Neural cell (in vitro differentiated cells): Measurements from ENCODE around the gene UGT1A4. TPM values are rescaled to one million over a fixed set of nuclear protein-coding genes. Genes with fewer than 3 reads are reported as not detected.

Experiments used
- H2AFZ ChIP-seq: fragments of 200-600, 300-800 bp; sonication (generic), shearing (Covaris generic); 2 replicates; pipeline ENCODE4 v1.6.0; 2014; ENCODE audit warnings: low read depth, mild to moderate bottlenecking, antibody characterized with exemption, low read length, moderate library complexity
- H3F3A ChIP-seq: fragments of 200-600 bp; shearing (Covaris generic); 2 replicates; pipeline ENCODE4 v1.6.1; 2016; ENCODE audit warnings: mild to moderate bottlenecking, moderate library complexity, mixed read lengths, antibody characterized with exemption, low read length; ENCODE audit not compliant: insufficient read depth, poor library complexity, severe bottlenecking
- H3K27ac ChIP-seq: fragments of 200-600, 300-800 bp; sonication (generic), shearing (Covaris generic); 2 replicates; pipeline ENCODE4 v1.5.1; 2014; ENCODE audit warnings: mild to moderate bottlenecking, low read length, moderate library complexity
- H3K27me3 ChIP-seq: fragments of 300-800, 200-600 bp; sonication (generic), shearing (Covaris generic); 2 replicates; pipeline ENCODE4 v1.6.0; 2014; ENCODE audit warnings: mild to moderate bottlenecking, low read depth, low read length, moderate library complexity; ENCODE audit not compliant: insufficient read depth
- H3K36me3 ChIP-seq: fragments of 300-800, 200-600 bp; sonication (generic), shearing (Covaris generic); 2 replicates; pipeline ENCODE4 v1.5.1; 2014; ENCODE audit warnings: mild to moderate bottlenecking, antibody characterized with exemption, low read length, moderate library complexity; ENCODE audit not compliant: insufficient read depth
- H3K4me2 ChIP-seq: fragments of 300-800, 200-600 bp; sonication (generic), shearing (Covaris generic); 2 replicates; pipeline ENCODE4 v1.6.0; 2014; ENCODE audit warnings: mild to moderate bottlenecking, low read length
- H3K4me3 ChIP-seq: fragments of 300-800, 200-600 bp; sonication (generic), shearing (Covaris generic); 2 replicates; pipeline ENCODE4 v1.5.1; 2014; ENCODE audit warnings: mild to moderate bottlenecking, low read length, moderate library complexity
- H3K79me2 ChIP-seq: fragments of 200-600 bp; shearing (Covaris generic); replicated peaks from 2 replicates; pipeline ENCODE4 v1.6.0; 2014; ENCODE audit warnings: mild to moderate bottlenecking, low read length, moderate library complexity; ENCODE audit not compliant: insufficient read depth
- H3K9ac ChIP-seq: fragments of 300-800, 200-600 bp; sonication (generic), shearing (Covaris generic); 2 replicates; pipeline ENCODE4 v1.6.1; 2016; ENCODE audit warnings: mild to moderate bottlenecking, low read length, mixed read lengths
- H3K9me2 ChIP-seq: fragments of 200-600 bp; shearing (Covaris generic); 2 replicates; pipeline ENCODE4 v1.6.1; 2016; ENCODE audit warnings: mild to moderate bottlenecking, low read length, mixed read lengths; ENCODE audit not compliant: insufficient read depth
- H3K9me3 ChIP-seq: fragments of 200-600, 300-800 bp; sonication (generic), shearing (Covaris generic); 2 replicates; pipeline ENCODE4 v1.6.1; 2016; ENCODE audit warnings: mild to moderate bottlenecking, mixed run types, low read length, moderate library complexity, mixed read lengths
- H4K20me1 ChIP-seq: fragments of 200-600 bp; shearing (Covaris generic); 2 replicates; pipeline ENCODE4 v1.6.1; 2016; ENCODE audit warnings: mild to moderate bottlenecking, mixed run types; ENCODE audit not compliant: insufficient read depth
- EP300 ChIP-seq: fragments of 450-650 bp; conservative IDR thresholded peaks from 2 replicates; pipeline ENCODE4 v1.6.1; 2014; ENCODE audit warnings: antibody characterized with exemption, mild to moderate bottlenecking, moderate library complexity; ENCODE audit not compliant: poor library complexity, severe bottlenecking
- EZH2 ChIP-seq: fragments of 200-600, 300-800 bp; shearing (Covaris generic), sonication (generic); IDR thresholded peaks from 2 replicates; pipeline ENCODE4 v1.6.1; 2014; ENCODE audit warnings: antibody characterized with exemption, low read length, borderline replicate concordance, mild to moderate bottlenecking; ENCODE audit not compliant: insufficient read depth, poor library complexity, severe bottlenecking
- MXI1 ChIP-seq: fragments of 450-650 bp; conservative IDR thresholded peaks from 2 replicates; pipeline ENCODE4 v1.6.1; 2014; ENCODE audit warnings: antibody characterized with exemption, mild to moderate bottlenecking; ENCODE audit not compliant: poor library complexity, severe bottlenecking
- POLR2AphosphoS5 ChIP-seq: IDR thresholded peaks from 2 replicates; pipeline ENCODE4 v1.6.1; 2012
- RAD21 ChIP-seq: fragments of 450-650 bp; conservative IDR thresholded peaks from 2 replicates; pipeline ENCODE4 v1.6.1; 2014; ENCODE audit warnings: antibody characterized with exemption, mild to moderate bottlenecking, moderate library complexity
- SMC3 ChIP-seq: fragments of 450-650 bp; conservative IDR thresholded peaks from 2 replicates; pipeline ENCODE4 v1.6.1; 2014; ENCODE audit warnings: antibody characterized with exemption, mild to moderate bottlenecking, moderate library complexity; ENCODE audit not compliant: poor library complexity
- TAF1 ChIP-seq: IDR thresholded peaks from 2 replicates; pipeline ENCODE4 v1.6.1; 2012; ENCODE audit warnings: low read depth
- polyA plus RNA-seq: library from polyadenylated mRNA; depleted of rRNA; stranded (reverse); fragments of >200 nt; gene quantifications from 2 replicates; pipeline ENCODE4 v1.2.3, GENCODE V29; 2014
- TF ChIP-seq, protein P1 (sequence below): fragments of 450-650 bp; IDR thresholded peaks from 2 replicates; pipeline ENCODE4 v1.5.1; 2014; ENCODE audit warnings: antibody characterized with exemption, mild to moderate bottlenecking, moderate library complexity; ENCODE audit not compliant: poor library complexity, severe bottlenecking
- TF ChIP-seq, protein P2 (sequence below): IDR thresholded peaks from 2 replicates; pipeline ENCODE4 v1.6.1; 2012; ENCODE audit warnings: borderline replicate concordance

Gene UGT1A4
- polyA plus RNA-seq, 1 donor from 2014 or later: not detected

DNA sequence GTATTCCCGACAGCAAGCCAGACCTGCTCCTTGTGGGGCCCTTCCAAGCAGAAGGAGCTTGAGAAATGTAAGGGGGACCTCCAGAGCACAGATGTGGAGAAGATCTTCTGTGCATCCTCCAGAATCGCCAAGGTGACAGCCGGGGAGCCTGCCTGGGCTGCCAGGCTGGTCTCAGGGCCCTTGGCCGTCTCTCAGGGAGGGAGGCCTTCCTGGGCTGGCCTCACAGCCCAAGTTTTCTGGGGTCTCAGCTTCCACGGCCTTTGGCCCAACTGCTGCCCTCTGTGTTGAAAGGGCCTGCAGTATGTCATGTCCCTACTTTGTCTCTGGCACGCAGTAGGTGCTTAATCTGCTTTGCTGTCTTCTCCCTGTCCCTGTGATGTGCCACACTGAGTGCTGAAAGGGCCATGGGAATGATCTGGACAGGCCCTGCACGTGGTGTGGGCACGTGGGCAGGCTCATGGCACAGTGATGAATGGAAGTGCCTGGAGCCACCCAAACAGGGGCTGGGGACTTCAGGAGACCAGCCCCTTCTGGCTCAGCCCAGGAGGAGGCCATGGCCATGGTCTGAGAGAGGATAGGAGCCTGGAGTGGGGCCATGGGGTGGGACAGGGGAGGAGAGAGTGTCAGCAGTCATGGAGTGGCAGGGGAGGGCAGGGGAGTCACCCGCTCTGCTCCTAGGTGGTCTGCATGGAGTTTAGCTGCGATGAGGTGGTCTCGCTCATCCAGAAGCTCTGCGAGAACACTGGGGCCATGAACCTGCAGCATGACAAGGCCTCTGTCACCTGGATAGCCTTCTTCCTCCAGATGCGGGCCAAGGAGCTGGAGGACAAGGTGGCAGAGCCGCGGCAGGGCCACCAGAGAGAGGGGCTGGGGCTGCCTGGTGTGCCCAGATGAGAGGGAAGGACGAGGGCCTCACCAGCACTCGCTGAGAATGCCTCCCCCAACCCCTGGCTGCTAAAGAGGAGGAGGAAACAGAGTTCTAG is 100.4 kb downstream of the UGT1A4 start:
- TF ChIP-seq TAF1 (no peak), EP300 (no peak), SMC3 (no peak), EZH2 (no peak), POLR2AphosphoS5 (no peak), MXI1 (no peak), RAD21 (no peak)
- TF ChIP-seq, protein P1, sequence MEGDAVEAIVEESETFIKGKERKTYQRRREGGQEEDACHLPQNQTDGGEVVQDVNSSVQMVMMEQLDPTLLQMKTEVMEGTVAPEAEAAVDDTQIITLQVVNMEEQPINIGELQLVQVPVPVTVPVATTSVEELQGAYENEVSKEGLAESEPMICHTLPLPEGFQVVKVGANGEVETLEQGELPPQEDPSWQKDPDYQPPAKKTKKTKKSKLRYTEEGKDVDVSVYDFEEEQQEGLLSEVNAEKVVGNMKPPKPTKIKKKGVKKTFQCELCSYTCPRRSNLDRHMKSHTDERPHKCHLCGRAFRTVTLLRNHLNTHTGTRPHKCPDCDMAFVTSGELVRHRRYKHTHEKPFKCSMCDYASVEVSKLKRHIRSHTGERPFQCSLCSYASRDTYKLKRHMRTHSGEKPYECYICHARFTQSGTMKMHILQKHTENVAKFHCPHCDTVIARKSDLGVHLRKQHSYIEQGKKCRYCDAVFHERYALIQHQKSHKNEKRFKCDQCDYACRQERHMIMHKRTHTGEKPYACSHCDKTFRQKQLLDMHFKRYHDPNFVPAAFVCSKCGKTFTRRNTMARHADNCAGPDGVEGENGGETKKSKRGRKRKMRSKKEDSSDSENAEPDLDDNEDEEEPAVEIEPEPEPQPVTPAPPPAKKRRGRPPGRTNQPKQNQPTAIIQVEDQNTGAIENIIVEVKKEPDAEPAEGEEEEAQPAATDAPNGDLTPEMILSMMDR: no peak
- TF ChIP-seq, protein P2, sequence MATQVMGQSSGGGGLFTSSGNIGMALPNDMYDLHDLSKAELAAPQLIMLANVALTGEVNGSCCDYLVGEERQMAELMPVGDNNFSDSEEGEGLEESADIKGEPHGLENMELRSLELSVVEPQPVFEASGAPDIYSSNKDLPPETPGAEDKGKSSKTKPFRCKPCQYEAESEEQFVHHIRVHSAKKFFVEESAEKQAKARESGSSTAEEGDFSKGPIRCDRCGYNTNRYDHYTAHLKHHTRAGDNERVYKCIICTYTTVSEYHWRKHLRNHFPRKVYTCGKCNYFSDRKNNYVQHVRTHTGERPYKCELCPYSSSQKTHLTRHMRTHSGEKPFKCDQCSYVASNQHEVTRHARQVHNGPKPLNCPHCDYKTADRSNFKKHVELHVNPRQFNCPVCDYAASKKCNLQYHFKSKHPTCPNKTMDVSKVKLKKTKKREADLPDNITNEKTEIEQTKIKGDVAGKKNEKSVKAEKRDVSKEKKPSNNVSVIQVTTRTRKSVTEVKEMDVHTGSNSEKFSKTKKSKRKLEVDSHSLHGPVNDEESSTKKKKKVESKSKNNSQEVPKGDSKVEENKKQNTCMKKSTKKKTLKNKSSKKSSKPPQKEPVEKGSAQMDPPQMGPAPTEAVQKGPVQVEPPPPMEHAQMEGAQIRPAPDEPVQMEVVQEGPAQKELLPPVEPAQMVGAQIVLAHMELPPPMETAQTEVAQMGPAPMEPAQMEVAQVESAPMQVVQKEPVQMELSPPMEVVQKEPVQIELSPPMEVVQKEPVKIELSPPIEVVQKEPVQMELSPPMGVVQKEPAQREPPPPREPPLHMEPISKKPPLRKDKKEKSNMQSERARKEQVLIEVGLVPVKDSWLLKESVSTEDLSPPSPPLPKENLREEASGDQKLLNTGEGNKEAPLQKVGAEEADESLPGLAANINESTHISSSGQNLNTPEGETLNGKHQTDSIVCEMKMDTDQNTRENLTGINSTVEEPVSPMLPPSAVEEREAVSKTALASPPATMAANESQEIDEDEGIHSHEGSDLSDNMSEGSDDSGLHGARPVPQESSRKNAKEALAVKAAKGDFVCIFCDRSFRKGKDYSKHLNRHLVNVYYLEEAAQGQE: no peak

DNA sequence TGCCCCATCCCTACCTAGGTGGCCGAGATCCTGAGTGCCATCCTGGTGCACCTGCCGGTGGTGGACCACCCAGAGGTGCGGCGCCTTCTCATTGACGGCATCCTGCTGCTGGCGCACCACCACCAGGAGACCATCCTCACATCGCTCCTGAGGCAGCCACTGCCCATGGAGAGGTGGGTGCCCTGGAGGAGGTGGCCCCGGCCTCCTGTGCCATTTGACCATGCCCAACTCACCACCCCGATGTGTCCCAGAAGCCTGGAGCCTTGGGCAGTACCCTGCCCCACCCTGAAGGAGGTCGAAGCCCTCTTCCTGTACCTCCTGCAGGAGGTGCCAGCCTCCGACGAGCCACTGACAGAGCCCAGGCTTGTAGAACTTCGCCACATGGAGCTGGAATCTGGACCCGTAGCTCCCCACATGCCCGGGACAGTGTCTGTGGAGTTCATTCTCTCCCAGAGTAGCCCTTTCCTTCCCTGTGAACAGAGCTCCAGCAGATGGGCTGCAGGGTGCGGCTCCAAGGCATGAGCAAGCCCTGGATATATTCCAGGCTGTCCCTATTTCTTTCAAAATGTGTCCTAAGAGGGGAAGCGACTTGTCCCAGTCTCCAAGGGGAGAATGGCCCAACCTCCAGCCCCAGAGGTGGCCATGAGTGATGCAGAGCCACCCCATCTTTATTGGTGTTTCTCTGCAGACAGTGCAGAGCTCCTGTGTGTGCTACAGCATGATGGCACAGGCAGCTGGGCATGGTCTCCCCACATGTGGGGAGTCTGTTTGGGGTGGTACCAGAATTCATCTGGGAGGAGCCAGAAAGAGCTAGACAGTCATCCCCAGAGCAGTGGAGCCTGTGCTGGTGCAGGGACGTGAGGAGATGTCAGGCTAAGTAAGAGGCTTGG is 101.6 kb downstream of the UGT1A4 start:
- Histone ChIP-seq H3K36me3 (no peaks in the 10 kb centered on the region), H3K4me3 (no peak overlapping the region), H3K27me3 (no peaks in the 10 kb centered on the region), H3K9me2 (no peaks in the 10 kb centered on the region), H3K79me2 (no peaks in the 10 kb centered on the region), H3K27ac (no peak overlapping the region), H2AFZ (no peak overlapping the region), H3K9ac (no peak overlapping the region), H3F3A (no peaks in the 10 kb centered on the region), H3K4me2 (no peak overlapping the region), H3K9me3 (no peaks in the 10 kb centered on the region), H4K20me1 (no peaks in the 10 kb centered on the region)
- TF ChIP-seq EZH2: no peak
- TF ChIP-seq TAF1: no peak
- no peak for TF ChIP-seq SMC3

More for the DNA sequence above, 100.4 kb downstream of the UGT1A4 start:
- Histone ChIP-seq H3K4me2 (no peak overlapping the region), H3K9me3 (no peaks in the 10 kb centered on the region), H3K79me2 (no peaks in the 10 kb centered on the region), H3F3A (no peaks in the 10 kb centered on the region), H3K4me3 (no peak overlapping the region), H3K27me3 (no peaks in the 10 kb centered on the region), H3K9ac (no peak overlapping the region), H3K27ac (no peak overlapping the region), H3K36me3 (no peaks in the 10 kb centered on the region), H2AFZ (no peak overlapping the region), H3K9me2 (no peaks in the 10 kb centered on the region), H4K20me1 (no peaks in the 10 kb centered on the region)
